ENCODE data around the gene ARRB1.

The ARRB1 gene

DNA sequence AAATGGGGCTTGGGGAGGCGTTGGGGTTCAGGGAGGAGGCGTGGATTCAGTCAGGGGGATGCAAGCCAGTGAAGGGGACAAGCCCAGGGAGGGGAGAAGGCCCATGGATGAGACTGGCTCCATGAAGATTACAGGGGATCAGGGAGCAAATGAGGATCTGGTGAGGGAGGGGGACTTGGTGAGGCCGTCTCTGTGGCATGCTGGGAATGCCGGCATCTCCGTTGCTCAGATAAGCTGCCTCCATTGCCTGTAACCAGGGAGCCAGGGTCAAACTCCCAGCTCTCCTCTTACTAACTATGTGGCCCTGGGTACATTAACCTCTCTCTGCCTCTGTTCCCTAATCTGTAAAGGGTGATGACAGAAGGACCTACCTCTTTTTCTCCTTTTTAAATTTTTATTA, 72.2 kb downstream of the ARRB1 start:
- Histone ChIP-seq H3K4me3 (ENCODE audit: low read depth, low read length) (no peak overlapping the region), H3K4me1 (ENCODE audit: control insufficient read depth, insufficient read depth, low read length) (no peaks in the 10 kb centered on the region), H3K9me3 (ENCODE audit: control insufficient read depth, insufficient read depth, low read depth, low read length) (no peaks in the 10 kb centered on the region), H3K36me3 (ENCODE audit: control insufficient read depth in 2 of 2, insufficient read depth in 1 of 2, low read length in 2 of 2) (peaks cover 0 to 30% of the 10 kb centered on the region in 2 experiments; a peak in 1 of 3 replicates), H3K27ac (ENCODE audit: extremely low read depth, low read depth, low read length) (no peak overlapping the region)
- CTCF ChIA-PET, result interaction anchor here (0.6 to 7.0 kb wide), 26 partner anchors 8 to 353 kb away, joined by 3 to 209 read pairs (median 4); no protein-coding TSS in a partner anchor
- POLR2A ChIA-PET, result no interaction called here
- no peak for TF ChIP-seq ZFP41 (tag by site-specific recombination; IDR thresholded peaks at IDR 0.05; ENCODE audit: borderline replicate concordance)
- TF ChIP-seq ZBTB6 (tag by site-specific recombination; IDR thresholded peaks at IDR 0.05), result no peak
- no peak for TF ChIP-seq ZNF501 (tag by site-specific recombination; IDR thresholded peaks at IDR 0.05)
- TF ChIP-seq SALL2 (tag by site-specific recombination; IDR thresholded peaks at IDR 0.05; ENCODE audit: borderline replicate concordance), result no peak
- TF ChIP-seq, protein P1, sequence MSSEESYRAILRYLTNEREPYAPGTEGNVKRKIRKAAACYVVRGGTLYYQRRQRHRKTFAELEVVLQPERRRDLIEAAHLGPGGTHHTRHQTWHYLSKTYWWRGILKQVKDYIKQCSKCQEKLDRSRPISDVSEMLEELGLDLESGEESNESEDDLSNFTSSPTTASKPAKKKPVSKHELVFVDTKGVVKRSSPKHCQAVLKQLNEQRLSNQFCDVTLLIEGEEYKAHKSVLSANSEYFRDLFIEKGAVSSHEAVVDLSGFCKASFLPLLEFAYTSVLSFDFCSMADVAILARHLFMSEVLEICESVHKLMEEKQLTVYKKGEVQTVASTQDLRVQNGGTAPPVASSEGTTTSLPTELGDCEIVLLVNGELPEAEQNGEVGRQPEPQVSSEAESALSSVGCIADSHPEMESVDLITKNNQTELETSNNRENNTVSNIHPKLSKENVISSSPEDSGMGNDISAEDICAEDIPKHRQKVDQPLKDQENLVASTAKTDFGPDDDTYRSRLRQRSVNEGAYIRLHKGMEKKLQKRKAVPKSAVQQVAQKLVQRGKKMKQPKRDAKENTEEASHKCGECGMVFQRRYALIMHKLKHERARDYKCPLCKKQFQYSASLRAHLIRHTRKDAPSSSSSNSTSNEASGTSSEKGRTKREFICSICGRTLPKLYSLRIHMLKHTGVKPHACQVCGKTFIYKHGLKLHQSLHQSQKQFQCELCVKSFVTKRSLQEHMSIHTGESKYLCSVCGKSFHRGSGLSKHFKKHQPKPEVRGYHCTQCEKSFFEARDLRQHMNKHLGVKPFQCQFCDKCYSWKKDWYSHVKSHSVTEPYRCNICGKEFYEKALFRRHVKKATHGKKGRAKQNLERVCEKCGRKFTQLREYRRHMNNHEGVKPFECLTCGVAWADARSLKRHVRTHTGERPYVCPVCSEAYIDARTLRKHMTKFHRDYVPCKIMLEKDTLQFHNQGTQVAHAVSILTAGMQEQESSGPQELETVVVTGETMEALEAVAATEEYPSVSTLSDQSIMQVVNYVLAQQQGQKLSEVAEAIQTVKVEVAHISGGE (tag by site-specific recombination; conservative IDR thresholded peaks at IDR 0.05; ENCODE audit: low read depth), result no peak
- TF ChIP-seq ZNF311 (tag by site-specific recombination; IDR thresholded peaks at IDR 0.05; ENCODE audit: borderline replicate concordance), result no peak
- no peak for TF ChIP-seq ZNF521 (tag by site-specific recombination; IDR thresholded peaks at IDR 0.05)

- H3K36me3 ChIP-seq (ENCODE audit: control insufficient read depth in 2 of 2, insufficient read depth in 1 of 2, low read length in 2 of 2), result peaks cover 0 to 34% of the 10 kb centered on the region in 2 experiments; a peak in 1 of 3 replicates
- H3K27ac ChIP-seq (ENCODE audit: extremely low read depth, low read depth, low read length), result no peak overlapping the region
- TF ChIP-seq HOXA7 (CRISPR knock-in tag; IDR thresholded peaks at IDR 0.05; ENCODE audit: borderline replicate concordance) (no peak), ZNF223 (tag by site-specific recombination; IDR thresholded peaks at IDR 0.05) (no peak), ZNF658 (tag by site-specific recombination; IDR thresholded peaks at IDR 0.05) (no peak), ZNF10 (tag by site-specific recombination; IDR thresholded peaks at IDR 0.05) (no peak)
- CTCF ChIA-PET, result interaction anchor here (0.7 to 5.0 kb wide), 7 partner anchors 103 to 254 kb away, joined by 3 to 53 read pairs (median 4); no protein-coding TSS in a partner anchor
- H3K9me3 ChIP-seq (ENCODE audit: control insufficient read depth, insufficient read depth, low read depth, low read length), result no peaks in the 10 kb centered on the region
- H3K4me3 ChIP-seq (ENCODE audit: low read depth, low read length), result no peak overlapping the region
- POLR2A ChIA-PET, result no interaction called here
- H3K4me1 ChIP-seq (ENCODE audit: control insufficient read depth, insufficient read depth, low read length), result no peaks in the 10 kb centered on the region
Measured at GRCh38 chr11:75277991-75278790, 73.3 kb downstream of the ARRB1 start.

- CTCF ChIA-PET, result interaction anchor here (0.6 to 5.0 kb wide), 6 partner anchors 104 to 339 kb away, joined by 3 to 53 read pairs (median 3); no protein-coding TSS in a partner anchor
- Histone ChIP-seq H3K9me3 (ENCODE audit: control insufficient read depth, insufficient read depth, low read depth, low read length) (no peaks in the 10 kb centered on the region), H3K4me1 (ENCODE audit: control insufficient read depth, insufficient read depth, low read length) (no peaks in the 10 kb centered on the region), H3K27ac (ENCODE audit: extremely low read depth, low read depth, low read length) (no peak overlapping the region), H3K4me3 (ENCODE audit: low read depth, low read length) (no peak overlapping the region), H3K36me3 (ENCODE audit: control insufficient read depth in 2 of 2, insufficient read depth in 1 of 2, low read length in 2 of 2) (peaks cover 0 to 34% of the 10 kb centered on the region in 2 experiments; a peak in 1 of 3 replicates)
- POLR2A ChIA-PET, result no interaction called here
- TF ChIP-seq BCL11A (tag by site-specific recombination; IDR thresholded peaks at IDR 0.05; ENCODE audit: low read depth) (no peak), ZNF155 (tag by site-specific recombination; IDR thresholded peaks at IDR 0.05) (no peak), SETDB1 (IDR thresholded peaks at IDR 0.05; ENCODE audit: insufficient read length, low read length) (no peak), ZNF391 (tag by site-specific recombination; IDR thresholded peaks at IDR 0.05; ENCODE audit: borderline replicate concordance, low read depth) (no peak), ZNF426 (tag by site-specific recombination; IDR thresholded peaks at IDR 0.05) (no peak)
- TF ChIP-seq, protein P2, sequence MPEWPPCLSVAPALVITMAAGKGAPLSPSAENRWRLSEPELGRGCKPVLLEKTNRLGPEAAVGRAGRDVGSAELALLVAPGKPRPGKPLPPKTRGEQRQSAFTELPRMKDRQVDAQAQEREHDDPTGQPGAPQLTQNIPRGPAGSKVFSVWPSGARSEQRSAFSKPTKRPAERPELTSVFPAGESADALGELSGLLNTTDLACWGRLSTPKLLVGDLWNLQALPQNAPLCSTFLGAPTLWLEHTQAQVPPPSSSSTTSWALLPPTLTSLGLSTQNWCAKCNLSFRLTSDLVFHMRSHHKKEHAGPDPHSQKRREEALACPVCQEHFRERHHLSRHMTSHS (tag by site-specific recombination; IDR thresholded peaks at IDR 0.05), result no peak
Measured at GRCh38 chr11:75277211-75277805, 74.2 kb downstream of the ARRB1 start.
